Caco-2 (cell line): ENCODE data around the gene GNL3. TPM values are rescaled to one million over a fixed set of nuclear protein-coding genes. Genes with fewer than 3 reads are reported as not detected.
"Not testable (repeated sequence)": the region's sequence is repeated elsewhere in the genome, so short reads cannot be mapped to it uniquely, and the experiment has no call there.

Experiments used
- BruUV-seq: library from RNA; stranded (reverse); fragments of 400-500 nt; replicated peaks from 2 replicates; lab custom pipeline; 2021; lab: Mats Ljungman, UMichigan
- CTCF ChIA-PET: fragments of 300-600 bp; sonication (Branson Sonifier 250); formaldehyde crosslinking; loops from one replicate; lab custom pipeline; 2022; ENCODE audit warnings: antibody characterized with exemption; lab: Charles Lee
- POLR2A ChIA-PET: fragments of 300-600 bp; sonication (Branson Sonifier 250); formaldehyde crosslinking; loops from one replicate; lab custom pipeline; 2022; ENCODE audit warnings: antibody characterized with exemption; lab: Charles Lee
- DNase-seq, 2 experiments: peaks; one replicate each; pipeline versions ENCODE4 v3.0.0 to v3.0.0-alpha.2; 2020 to 2022
- H3K27me3 ChIP-seq: replicated peaks from 2 replicates; pipeline ENCODE4 v1.6.0; 2011; ENCODE audit warnings: low read length; ENCODE audit not compliant: control insufficient read depth, insufficient read depth
- H3K36me3 ChIP-seq: 2 replicates; pipeline ENCODE4 v1.5.1; 2011; ENCODE audit warnings: low read length; ENCODE audit not compliant: control insufficient read depth, insufficient read depth
- H3K4me1 ChIP-seq: fragments of 250-450 bp; sonication (Bioruptor Pico); 2 replicates; pipeline ENCODE4 v1.5.1; 2020; ENCODE audit warnings: mild to moderate bottlenecking
- H3K4me3 ChIP-seq: 2 replicates; pipeline ENCODE4 v1.5.1; 2011; ENCODE audit warnings: low read depth, mild to moderate bottlenecking, control low read depth, low read length
- H3K9me3 ChIP-seq: fragments of 250-450 bp; sonication (Bioruptor Pico); 2 replicates; pipeline ENCODE4 v1.5.1; 2020; ENCODE audit warnings: mild to moderate bottlenecking, moderate library complexity
- H3K27ac Mint-ChIP-seq: one replicate; pipeline ENCODE4 v1.8.0; 2022; ENCODE audit warnings: mixed read lengths; ENCODE audit not compliant: unreplicated experiment
- H3K27me3 Mint-ChIP-seq: one replicate; pipeline ENCODE4 v1.8.0; 2022; ENCODE audit warnings: mixed read lengths; ENCODE audit not compliant: insufficient read depth, unreplicated experiment
- H3K36me3 Mint-ChIP-seq: one replicate; pipeline ENCODE4 v1.8.0; 2022; ENCODE audit warnings: mild to moderate bottlenecking, mixed read lengths; ENCODE audit not compliant: insufficient read depth, unreplicated experiment
- H3K4me1 Mint-ChIP-seq: one replicate; pipeline ENCODE4 v1.8.0; 2022; ENCODE audit warnings: low read depth, mixed read lengths; ENCODE audit not compliant: unreplicated experiment
- H3K4me3 Mint-ChIP-seq: one replicate; pipeline ENCODE4 v1.8.0; 2022; ENCODE audit warnings: mild to moderate bottlenecking, moderate library complexity, mixed read lengths; ENCODE audit not compliant: unreplicated experiment
- H3K9me3 Mint-ChIP-seq: one replicate; pipeline ENCODE4 v1.8.0; 2022; ENCODE audit warnings: mixed read lengths; ENCODE audit not compliant: unreplicated experiment
- CTCF ChIP-seq, 2 experiments: fragments of 200-600 bp in 1 of 2; IDR thresholded peaks; 1 replicate in 1 of 2; 2 replicates in 1 of 2; pipeline versions ENCODE4 v1.5.1 to v1.8.0; 2011 to 2022; ENCODE audit warnings: antibody characterized with exemption in 1 of 2, control low read depth in 1 of 2, inconsistent platforms in 1 of 2, low read depth in 1 of 2, low read length in 1 of 2, mild to moderate bottlenecking in 1 of 2, moderate library complexity in 1 of 2; ENCODE audit not compliant: insufficient read depth in 1 of 2, severe bottlenecking in 1 of 2, unreplicated experiment in 1 of 2
- intact Hi-C: fragments of 100-400 bp; cut with micrococcal nuclease; formaldehyde crosslinking; loops from one replicate; pipeline ENCODE4 v1.10.0; 2022; ENCODE audit not compliant: unreplicated experiment
- total RNA-seq: library from RNA; stranded (reverse); gene quantifications from 2 replicates; pipeline ENCODE4 v1.2.3, GENCODE V29; 2022

The GNL3 gene
- total RNA-seq, 1 experiment from 2014 or later: 125 TPM

GRCh38 chr3:52663098-52663497 is 22.7 kb upstream of the GNL3 start:
- Mint-ChIP-seq H3K27me3 (no peaks in the 10 kb centered on the region), H3K27ac (no peak overlapping the region), H3K36me3 (peaks cover 47% of the 10 kb centered on the region), H3K4me1 (no peaks in the 10 kb centered on the region), H3K4me3 (no peak overlapping the region), H3K9me3 (no peaks in the 10 kb centered on the region)
- intact Hi-C loops: no loop called here
- H3K4me3 ChIP-seq: no peak overlapping the region
- no peaks in the 10 kb centered on the region for H3K9me3 ChIP-seq
- H3K4me1 ChIP-seq: no peaks in the 10 kb centered on the region
- H3K27me3 ChIP-seq: no peaks in the 10 kb centered on the region
- POLR2A ChIA-PET: no interaction called here
- TF ChIP-seq CTCF (IDR thresholded peaks at IDR 0.05; ENCODE audit: insufficient read depth in 1 of 2, low read depth in 1 of 2, low read length in 1 of 2, severe bottlenecking in 1 of 2, unreplicated experiment in 1 of 2): no peak
- DNase-seq: no peak
- BruUV-seq: no TSS peak
- H3K36me3 ChIP-seq: peaks cover 1% of the 10 kb centered on the region
- CTCF ChIA-PET: interaction anchor here (0.7 kb wide), 1 partner anchor 311 kb away, joined by 3 read pairs; no protein-coding TSS in a partner anchor

GRCh38 chr3:52670621-52671521 is 15.0 kb upstream of the GNL3 start:
- H3K27me3 ChIP-seq: no peaks in the 10 kb centered on the region
- Mint-ChIP-seq H3K27ac (no peak overlapping the region), H3K27me3 (no peaks in the 10 kb centered on the region), H3K4me1 (no peaks in the 10 kb centered on the region), H3K4me3 (no peak overlapping the region), H3K36me3 (peaks cover 46% of the 10 kb centered on the region), H3K9me3 (no peaks in the 10 kb centered on the region)
- BruUV-seq: no TSS peak
- POLR2A ChIA-PET: no interaction called here
- TF ChIP-seq CTCF (IDR thresholded peaks at IDR 0.05; ENCODE audit: insufficient read depth in 1 of 2, low read depth in 1 of 2, low read length in 1 of 2, severe bottlenecking in 1 of 2, unreplicated experiment in 1 of 2): no peak
- CTCF ChIA-PET: no interaction called here
- H3K4me1 ChIP-seq: no peaks in the 10 kb centered on the region
- no peak overlapping the region for H3K4me3 ChIP-seq
- peaks cover 3% of the 10 kb centered on the region for H3K36me3 ChIP-seq
- DNase-seq: no peak
- no peaks in the 10 kb centered on the region for H3K9me3 ChIP-seq
- intact Hi-C loops: no loop called here

GRCh38 chr3:52671676-52672075 is 14.2 kb upstream of the GNL3 start:
- no peak overlapping the region for H3K27ac Mint-ChIP-seq
- H3K9me3 ChIP-seq: no peaks in the 10 kb centered on the region
- POLR2A ChIA-PET: no interaction called here
- peaks cover 44% of the 10 kb centered on the region for H3K36me3 Mint-ChIP-seq
- H3K27me3 Mint-ChIP-seq: no peaks in the 10 kb centered on the region
- intact Hi-C loops: no loop called here
- H3K9me3 Mint-ChIP-seq: no peaks in the 10 kb centered on the region
- no peaks in the 10 kb centered on the region for H3K4me1 Mint-ChIP-seq
- no peak for TF ChIP-seq CTCF (IDR thresholded peaks at IDR 0.05; ENCODE audit: insufficient read depth in 1 of 2, low read depth in 1 of 2, low read length in 1 of 2, severe bottlenecking in 1 of 2, unreplicated experiment in 1 of 2)
- DNase-seq: no peak
- H3K36me3 ChIP-seq: peaks cover 3% of the 10 kb centered on the region
- no peaks in the 10 kb centered on the region for H3K27me3 ChIP-seq
- no peaks in the 10 kb centered on the region for H3K4me1 ChIP-seq
- H3K4me3 Mint-ChIP-seq: no peak overlapping the region
- no peak overlapping the region for H3K4me3 ChIP-seq
- CTCF ChIA-PET: no interaction called here
- no TSS peak for BruUV-seq

- H3K9me3 ChIP-seq, intact Hi-C loops, H3K27me3 ChIP-seq, DNase-seq, H3K27me3 Mint-ChIP-seq, H3K4me1 Mint-ChIP-seq, H3K4me3 ChIP-seq, H3K4me3 Mint-ChIP-seq, BruUV-seq, POLR2A ChIA-PET, H3K36me3 ChIP-seq, H3K9me3 Mint-ChIP-seq, H3K4me1 ChIP-seq, CTCF ChIA-PET, H3K27ac Mint-ChIP-seq: not testable (repeated sequence)
- H3K36me3 Mint-ChIP-seq: peaks cover 63% of the 10 kb centered on the region
Measured at GRCh38 chr3:52676201-52676600, 9.6 kb upstream of the GNL3 start.
